MM.1S (cell line): ENCODE measurements around the gene IFITM1.
"Not testable (repeated sequence)": the region's sequence is repeated elsewhere in the genome, so short reads cannot be mapped to it uniquely, and the experiment has no call there.

ENCODE experiments used
- DNase-seq: peaks from one replicate; pipeline ENCODE4 v3.0.0-alpha.2; 2015
- H2AFZ ChIP-seq: fragments of 300-600 bp; sonication (generic); 2 replicates; pipeline ENCODE4 v1.6.0; 2016; ENCODE audit warnings: antibody characterized with exemption, low read length
- H3F3A ChIP-seq: fragments of 300-600 bp; sonication (generic); 2 replicates; pipeline ENCODE4 v1.6.1; 2016; ENCODE audit warnings: mild to moderate bottlenecking, antibody characterized with exemption, low read length, moderate library complexity, mixed read lengths; ENCODE audit not compliant: insufficient read depth
- H3K27ac ChIP-seq: fragments of 300-600 bp; sonication (generic); 2 replicates; pipeline ENCODE4 v1.5.1; 2016; ENCODE audit warnings: mild to moderate bottlenecking, low read length
- H3K27me3 ChIP-seq: fragments of 300-600 bp; sonication (generic); replicated peaks from 2 replicates; pipeline ENCODE4 v1.6.0; 2016; ENCODE audit warnings: low read length; ENCODE audit not compliant: insufficient read depth
- H3K36me3 ChIP-seq: fragments of 300-600 bp; sonication (generic); replicated peaks from 2 replicates; pipeline ENCODE4 v1.6.1; 2016; ENCODE audit warnings: mild to moderate bottlenecking, low read length, mixed read lengths; ENCODE audit not compliant: insufficient read depth
- H3K4me1 ChIP-seq: fragments of 300-600 bp; sonication (generic); 2 replicates; pipeline ENCODE4 v1.6.1; 2016; ENCODE audit warnings: low read length, mixed read lengths
- H3K4me2 ChIP-seq: fragments of 300-600 bp; sonication (generic); 2 replicates; pipeline ENCODE4 v1.6.0; 2016; ENCODE audit warnings: low read depth, low read length
- H3K4me3 ChIP-seq: fragments of 300-600 bp; sonication (generic); 2 replicates; pipeline ENCODE4 v1.5.1; 2016; ENCODE audit warnings: low read length, mixed read lengths
- H3K79me2 ChIP-seq: fragments of 300-600 bp; sonication (generic); 2 replicates; pipeline ENCODE4 v1.6.1; 2016; ENCODE audit warnings: mixed run types, low read length, mixed read lengths
- H3K9ac ChIP-seq: fragments of 300-600 bp; sonication (generic); 2 replicates; pipeline ENCODE4 v1.6.1; 2016; ENCODE audit warnings: low read length, mixed read lengths
- H3K9me2 ChIP-seq: fragments of 300-600 bp; sonication (generic); replicated peaks from 2 replicates; pipeline ENCODE4 v1.6.1; 2016; ENCODE audit warnings: mild to moderate bottlenecking, low read length, mixed read lengths; ENCODE audit not compliant: insufficient read depth
- H3K9me3 ChIP-seq: fragments of 300-600 bp; sonication (generic); replicated peaks from 2 replicates; pipeline ENCODE4 v1.6.1; 2016; ENCODE audit warnings: mild to moderate bottlenecking, low read length, mixed read lengths; ENCODE audit not compliant: insufficient read depth
- H4K20me1 ChIP-seq: fragments of 300-600 bp; sonication (generic); 2 replicates; pipeline ENCODE4 v1.6.1; 2016; ENCODE audit warnings: mild to moderate bottlenecking, low read length, moderate library complexity, mixed read lengths; ENCODE audit not compliant: insufficient read depth
- EZH2 ChIP-seq: fragments of 300-600 bp; sonication (generic); optimal IDR thresholded peaks from 2 replicates; pipeline ENCODE3; 2017; ENCODE audit warnings: low read depth, mild to moderate bottlenecking, antibody characterized with exemption, low read length, mixed read lengths
- EZH2phosphoT487 ChIP-seq: fragments of 300-600 bp; sonication (generic); IDR thresholded peaks from 2 replicates; pipeline ENCODE4 v1.6.1; 2018; ENCODE audit warnings: antibody characterized with exemption, low read length
- TF ChIP-seq, protein P1 (sequence below): fragments of 300-600 bp; sonication (generic); IDR thresholded peaks from 2 replicates; pipeline ENCODE4 v1.5.1; 2016; ENCODE audit warnings: antibody characterized with exemption, low read length, mixed read lengths

The IFITM1 gene

DNA sequence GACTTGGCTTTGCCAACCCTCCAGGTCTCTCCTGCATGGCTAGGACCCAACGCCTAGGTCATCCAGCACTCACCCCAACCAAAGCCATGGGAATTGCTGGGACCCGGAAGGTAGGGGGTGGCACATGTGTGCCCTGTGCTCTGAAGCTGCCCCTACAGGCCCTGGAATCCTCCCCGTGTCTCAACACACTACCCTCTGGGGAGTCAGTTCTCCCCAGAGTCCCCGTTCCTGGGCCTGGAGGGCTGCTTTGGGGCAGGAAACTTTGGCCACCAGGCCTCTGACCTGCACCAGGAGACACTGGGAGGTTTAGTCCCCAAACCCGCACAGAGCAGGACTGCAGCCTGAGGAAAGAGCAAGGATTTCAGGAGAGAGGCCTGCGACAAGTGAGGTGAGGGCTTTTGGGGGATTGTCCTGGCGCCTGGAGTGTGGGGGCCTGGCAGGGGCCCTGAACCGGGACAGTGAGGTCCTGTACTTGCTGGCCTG lies 495 bp upstream of the IFITM1 start:
- no peaks in the 10 kb centered on the region for H3F3A ChIP-seq
- no peak for DNase-seq
- H2AFZ ChIP-seq: no peak overlapping the region
- H3K9me3 ChIP-seq: no peaks in the 10 kb centered on the region
- H3K4me2 ChIP-seq: peak overlapping the region; percentile 57
- H3K4me3 ChIP-seq: 0 out of 2 replicates have a peak overlapping the region, but pooled peaks have one; percentile 9
- no peaks in the 10 kb centered on the region for H4K20me1 ChIP-seq
- peaks cover 14% of the 10 kb centered on the region for H3K4me1 ChIP-seq
- no peak overlapping the region for H3K9ac ChIP-seq
- TF ChIP-seq, protein P1, sequence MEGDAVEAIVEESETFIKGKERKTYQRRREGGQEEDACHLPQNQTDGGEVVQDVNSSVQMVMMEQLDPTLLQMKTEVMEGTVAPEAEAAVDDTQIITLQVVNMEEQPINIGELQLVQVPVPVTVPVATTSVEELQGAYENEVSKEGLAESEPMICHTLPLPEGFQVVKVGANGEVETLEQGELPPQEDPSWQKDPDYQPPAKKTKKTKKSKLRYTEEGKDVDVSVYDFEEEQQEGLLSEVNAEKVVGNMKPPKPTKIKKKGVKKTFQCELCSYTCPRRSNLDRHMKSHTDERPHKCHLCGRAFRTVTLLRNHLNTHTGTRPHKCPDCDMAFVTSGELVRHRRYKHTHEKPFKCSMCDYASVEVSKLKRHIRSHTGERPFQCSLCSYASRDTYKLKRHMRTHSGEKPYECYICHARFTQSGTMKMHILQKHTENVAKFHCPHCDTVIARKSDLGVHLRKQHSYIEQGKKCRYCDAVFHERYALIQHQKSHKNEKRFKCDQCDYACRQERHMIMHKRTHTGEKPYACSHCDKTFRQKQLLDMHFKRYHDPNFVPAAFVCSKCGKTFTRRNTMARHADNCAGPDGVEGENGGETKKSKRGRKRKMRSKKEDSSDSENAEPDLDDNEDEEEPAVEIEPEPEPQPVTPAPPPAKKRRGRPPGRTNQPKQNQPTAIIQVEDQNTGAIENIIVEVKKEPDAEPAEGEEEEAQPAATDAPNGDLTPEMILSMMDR: no peak
- no peak for TF ChIP-seq EZH2
- no peak for TF ChIP-seq EZH2phosphoT487
- H3K27ac ChIP-seq: no peak overlapping the region
- H3K79me2 ChIP-seq: no peaks in the 10 kb centered on the region
- peaks cover 62% of the 10 kb centered on the region for H3K27me3 ChIP-seq
- H3K36me3 ChIP-seq: no peaks in the 10 kb centered on the region
- no peaks in the 10 kb centered on the region for H3K9me2 ChIP-seq

DNA sequence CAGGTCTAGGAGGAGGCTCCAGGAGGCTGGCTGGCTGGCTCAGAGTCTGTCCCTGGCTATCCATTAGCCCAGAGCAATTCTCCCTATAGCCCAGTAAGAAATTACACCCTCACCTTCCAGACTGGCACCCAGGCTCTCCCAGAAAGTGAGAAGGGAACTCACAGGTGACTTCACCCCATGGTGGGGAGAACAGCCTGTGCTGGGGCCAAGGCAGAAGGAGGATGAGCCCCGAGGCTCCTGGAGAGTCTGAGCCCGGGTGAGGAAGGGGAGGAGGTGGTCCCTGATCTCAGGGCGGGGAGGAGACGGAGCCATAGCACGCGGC lies 675 bp downstream of the IFITM1 start:
- not testable (repeated sequence) for H3F3A ChIP-seq, H3K9me3 ChIP-seq, H3K4me3 ChIP-seq, DNase-seq, H3K36me3 ChIP-seq, H3K27ac ChIP-seq, H3K9me2 ChIP-seq, H4K20me1 ChIP-seq, H3K9ac ChIP-seq, H3K79me2 ChIP-seq, H2AFZ ChIP-seq
- Histone ChIP-seq H3K4me1 (peaks cover 14% of the 10 kb centered on the region), H3K4me2 (peak overlapping the region; percentile 57; the same call in 1 of the 2 replicates), H3K27me3 (peaks cover 59% of the 10 kb centered on the region)

DNA sequence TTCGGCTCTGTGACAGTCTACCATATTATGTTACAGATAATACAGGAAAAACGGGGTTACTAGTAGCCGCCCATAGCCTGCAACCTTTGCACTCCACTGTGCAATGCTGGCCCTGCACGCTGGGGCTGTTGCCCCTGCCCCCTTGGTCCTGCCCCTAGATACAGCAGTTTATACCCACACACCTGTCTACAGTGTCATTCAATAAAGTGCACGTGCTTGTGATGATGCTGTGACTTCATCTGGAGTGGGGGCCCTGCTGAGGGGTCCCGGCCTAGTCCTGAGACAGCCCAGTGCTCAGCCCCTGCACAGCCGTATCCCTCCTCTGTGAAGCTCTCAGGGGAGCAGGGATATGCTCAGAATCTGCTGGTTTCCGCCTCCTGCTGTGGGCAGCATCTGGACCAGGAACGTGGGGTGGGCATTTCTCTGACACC lies 1.2 kb downstream of the IFITM1 start:
- DNase-seq: no peak
- Histone ChIP-seq H3K9ac (no peak overlapping the region), H4K20me1 (no peaks in the 10 kb centered on the region), H3K27ac (no peak overlapping the region), H3K36me3 (no peaks in the 10 kb centered on the region), H3K79me2 (no peaks in the 10 kb centered on the region), H3K4me1 (peaks cover 14% of the 10 kb centered on the region), H2AFZ (no peak overlapping the region), H3K4me3 (no peak overlapping the region), H3K4me2 (no peak overlapping the region), H3K9me3 (no peaks in the 10 kb centered on the region), H3F3A (no peaks in the 10 kb centered on the region), H3K27me3 (peaks cover 55% of the 10 kb centered on the region), H3K9me2 (no peaks in the 10 kb centered on the region)
- no peak for TF ChIP-seq EZH2
- TF ChIP-seq, protein P1: no peak
- TF ChIP-seq EZH2phosphoT487: no peak

DNA sequence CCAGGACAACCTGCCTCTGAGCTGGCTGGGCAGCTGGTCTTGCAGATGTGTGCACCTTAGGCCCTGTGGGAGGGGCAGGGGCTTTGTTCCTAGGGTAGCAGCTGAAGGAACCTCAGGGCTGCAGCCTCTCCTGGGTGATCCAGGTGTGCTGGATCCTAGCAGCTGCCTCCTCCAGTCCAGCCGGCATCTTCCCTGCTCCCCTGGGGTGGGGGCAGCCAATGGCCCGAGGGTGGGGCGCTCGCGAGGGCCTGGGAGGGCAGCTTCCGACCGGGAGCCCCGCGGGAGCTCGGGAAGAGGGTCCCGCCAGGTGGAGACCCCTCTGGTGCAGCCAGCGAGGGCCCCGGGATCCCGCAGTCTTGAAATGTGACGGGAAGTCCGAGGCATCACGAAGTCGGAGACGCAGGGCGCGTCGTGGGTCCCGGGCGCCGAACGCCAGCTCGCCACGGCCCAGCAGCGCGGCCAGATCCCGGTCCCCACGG lies 1.7 kb downstream of the IFITM1 start:
- H3K36me3 ChIP-seq: no peaks in the 10 kb centered on the region
- no peak for DNase-seq
- H2AFZ ChIP-seq: no peak overlapping the region
- H3K79me2 ChIP-seq: no peaks in the 10 kb centered on the region
- TF ChIP-seq EZH2phosphoT487 (no peak), EZH2 (no peak)
- TF ChIP-seq, protein P1: no peak
- H3K4me3 ChIP-seq: no peak overlapping the region
- H3K4me2 ChIP-seq: no peak overlapping the region
- peaks cover 56% of the 10 kb centered on the region for H3K27me3 ChIP-seq
- H3F3A ChIP-seq: no peaks in the 10 kb centered on the region
- peaks cover 14% of the 10 kb centered on the region for H3K4me1 ChIP-seq
- no peaks in the 10 kb centered on the region for H4K20me1 ChIP-seq
- H3K27ac ChIP-seq: no peak overlapping the region
- H3K9ac ChIP-seq: no peak overlapping the region
- no peaks in the 10 kb centered on the region for H3K9me3 ChIP-seq
- no peaks in the 10 kb centered on the region for H3K9me2 ChIP-seq
